Hematopoietic multipotent progenitor cell (in vitro differentiated cells): ENCODE results near the gene INAVA. TPM values are rescaled to one million over a fixed set of nuclear protein-coding genes. Genes with fewer than 3 reads are reported as not detected.

Experiments used
- DNase-seq, 3 donors: peaks; one replicate each; pipeline ENCODE4 v3.0.0-alpha.2; 2011 to 2015; ENCODE audit warnings: low read depth in 2 of 3, low spot score in 2 of 3
- total RNA-seq: library from RNA; depleted of rRNA; stranded (reverse); fragments of >200 nt; gene quantifications from one replicate; pipeline ENCODE4 v1.2.3, GENCODE V29; 2012

The INAVA gene, protein sequence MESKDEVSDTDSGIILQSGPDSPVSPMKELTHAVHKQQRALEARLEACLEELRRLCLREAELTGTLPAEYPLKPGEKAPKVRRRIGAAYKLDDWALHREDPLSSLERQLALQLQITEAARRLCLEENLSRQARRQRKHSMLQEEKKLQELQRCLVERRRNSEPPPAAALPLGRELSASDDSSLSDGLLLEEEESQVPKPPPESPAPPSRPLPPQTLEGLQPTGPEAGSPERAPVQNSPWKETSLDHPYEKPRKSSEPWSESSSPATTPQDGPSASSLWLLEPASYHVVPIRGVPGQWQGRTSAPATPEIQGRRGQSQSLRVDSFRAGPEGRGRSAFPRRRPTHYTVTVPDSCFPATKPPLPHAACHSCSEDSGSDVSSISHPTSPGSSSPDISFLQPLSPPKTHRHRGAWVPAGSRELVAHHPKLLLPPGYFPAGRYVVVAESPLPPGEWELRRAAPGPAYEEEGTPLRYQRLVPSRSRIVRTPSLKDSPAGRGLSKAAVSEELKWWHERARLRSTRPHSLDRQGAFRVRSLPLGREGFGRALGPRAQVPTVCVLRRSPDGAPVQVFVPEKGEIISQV
- total RNA-seq, result under 0.01 TPM

GRCh38 chr1:200894712-200895442 lies at the start of gene INAVA:
Gene INAVA (plus strand): TSS chr1:200894900. CDS start chr1:200898401, 3,501 bp downstream.
- DNase-seq, result no peak

DNA sequence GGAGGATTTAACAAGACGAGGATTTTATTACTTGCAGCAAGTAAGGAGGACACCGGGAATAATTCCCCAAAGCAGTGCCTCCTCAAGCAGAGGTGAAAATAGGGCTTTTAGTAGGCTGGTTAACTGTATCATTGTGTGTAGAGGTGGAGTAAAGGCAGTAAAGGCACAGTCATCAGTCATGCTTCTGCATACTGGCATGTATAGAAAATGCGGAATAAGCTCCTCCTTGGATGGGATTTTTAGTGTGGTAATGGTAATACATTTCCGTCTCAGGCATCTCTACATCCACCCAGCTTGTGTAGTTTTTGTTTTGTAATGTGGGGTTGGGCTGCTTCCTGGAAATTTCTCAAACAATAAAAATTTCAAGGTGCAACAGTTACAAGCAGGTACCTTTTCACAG lies 49.3 kb upstream of the INAVA start:
- no peak for DNase-seq

- DNase-seq, result no peak
Observed at GRCh38 chr1:200846398-200846797, 48.3 kb upstream of the INAVA start.

GRCh38 chr1:200849430-200849829 lies 45.3 kb upstream of the INAVA start:
- no peak for DNase-seq

DNA sequence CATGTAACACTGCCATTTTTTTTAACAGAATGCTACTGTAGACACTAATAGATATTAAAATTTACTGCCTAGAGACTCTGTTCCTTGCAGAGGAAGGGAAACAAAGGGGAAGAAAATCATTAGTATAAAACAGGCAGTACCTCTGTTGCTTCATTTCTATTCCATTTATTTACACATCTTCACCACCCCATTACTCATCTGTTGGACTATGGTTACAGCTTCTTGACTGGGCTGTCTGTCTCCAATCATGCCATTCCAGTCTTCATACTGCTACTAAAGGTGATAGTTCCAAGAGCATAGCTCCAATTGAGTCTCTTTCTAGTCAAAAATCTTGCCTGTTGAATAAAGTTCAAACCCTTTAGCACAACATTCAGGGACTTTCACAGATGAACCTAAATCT lies 44.1 kb upstream of the INAVA start:
- no peak for DNase-seq

DNA sequence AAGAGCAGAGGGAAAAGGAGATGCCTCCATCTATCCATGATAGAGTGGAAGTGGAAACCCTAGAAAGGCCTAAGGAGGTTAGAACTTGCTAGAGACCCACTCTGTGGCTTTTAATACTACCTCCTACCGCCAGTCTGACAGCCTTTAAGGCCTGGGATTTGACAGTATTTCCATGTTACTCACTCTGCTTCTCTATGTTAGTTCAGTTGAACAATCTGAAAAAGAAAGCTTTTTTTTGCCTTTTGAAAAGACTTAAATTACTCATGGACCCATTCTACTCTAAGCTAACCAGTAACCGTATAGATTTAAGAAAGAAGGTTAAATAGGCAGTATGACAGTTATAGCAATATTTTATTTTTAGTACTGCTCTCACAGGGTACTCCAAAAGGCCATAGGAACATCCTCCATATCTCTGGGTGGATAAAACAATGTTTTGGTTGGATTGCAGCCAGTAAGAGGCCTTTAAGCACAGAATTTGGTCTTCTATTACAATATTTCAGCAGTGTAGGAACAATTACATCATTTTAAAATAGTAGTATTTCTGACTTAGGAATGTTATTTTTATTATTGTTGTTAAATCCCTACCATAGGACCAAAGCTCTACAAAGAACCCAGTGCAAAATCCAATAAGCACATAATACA lies 37.9 kb upstream of the INAVA start:
- DNase-seq, result no peak

- DNase-seq, result no peak
Observed at GRCh38 chr1:200857804-200858203, 36.9 kb upstream of the INAVA start.

DNA sequence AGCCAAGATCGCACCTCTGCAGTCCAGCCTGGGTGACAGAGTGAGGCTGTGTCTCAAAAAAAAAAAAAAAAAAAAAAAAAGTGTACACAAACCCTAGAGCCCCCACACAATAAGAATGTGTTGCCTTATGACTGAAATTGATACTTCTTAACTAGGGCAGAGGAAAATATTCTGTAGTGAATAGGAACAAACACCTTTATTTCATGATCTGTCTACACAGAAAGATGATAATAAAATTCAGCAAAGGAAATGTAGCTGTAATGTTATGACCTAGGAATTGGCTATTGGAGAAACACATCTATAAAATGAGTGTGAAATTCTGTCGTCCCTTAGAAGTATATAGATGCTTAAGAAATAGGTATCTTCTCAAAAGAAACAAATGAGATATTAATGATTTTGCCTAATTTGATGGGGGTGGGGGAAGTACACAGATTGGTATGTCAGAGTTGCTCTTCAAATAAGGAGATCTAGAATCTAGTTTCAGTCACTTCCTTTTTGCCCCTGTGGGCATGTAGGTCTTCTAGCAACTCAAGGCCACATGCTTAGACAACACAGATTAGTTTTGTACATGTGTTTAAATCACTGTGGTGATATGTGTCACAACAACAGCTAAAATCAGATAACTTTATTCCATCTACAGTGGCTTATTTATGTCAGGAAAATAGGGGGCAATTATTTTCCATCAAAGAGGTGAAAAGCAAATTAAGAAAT lies 32.6 kb upstream of the INAVA start:
- no peak for DNase-seq

- no peak for DNase-seq
Observed at GRCh38 chr1:200862713-200863415, 31.8 kb upstream of the INAVA start.

- DNase-seq, result no peak
Observed at GRCh38 chr1:200866116-200866515, 28.6 kb upstream of the INAVA start.

DNA sequence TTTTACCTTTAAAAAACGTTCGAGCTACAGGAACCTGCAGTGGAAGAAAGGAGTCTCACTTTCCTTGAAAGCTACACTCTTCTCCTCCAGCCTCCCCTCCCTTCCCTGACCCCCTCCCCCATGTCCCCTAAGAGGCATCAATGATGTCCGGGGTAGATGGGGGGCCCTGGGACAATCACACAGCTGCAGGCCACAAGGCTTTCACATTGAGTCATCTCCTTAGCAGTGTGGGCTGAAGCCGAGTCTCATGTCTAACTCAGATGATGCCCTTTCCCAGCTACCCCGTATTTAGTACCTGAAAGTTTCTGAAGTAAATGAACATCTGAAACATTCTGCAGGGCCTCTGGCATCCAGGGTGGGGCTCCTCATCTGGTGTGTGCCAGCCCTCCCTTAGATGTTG lies 28.2 kb upstream of the INAVA start:
- DNase-seq, result no peak

DNA sequence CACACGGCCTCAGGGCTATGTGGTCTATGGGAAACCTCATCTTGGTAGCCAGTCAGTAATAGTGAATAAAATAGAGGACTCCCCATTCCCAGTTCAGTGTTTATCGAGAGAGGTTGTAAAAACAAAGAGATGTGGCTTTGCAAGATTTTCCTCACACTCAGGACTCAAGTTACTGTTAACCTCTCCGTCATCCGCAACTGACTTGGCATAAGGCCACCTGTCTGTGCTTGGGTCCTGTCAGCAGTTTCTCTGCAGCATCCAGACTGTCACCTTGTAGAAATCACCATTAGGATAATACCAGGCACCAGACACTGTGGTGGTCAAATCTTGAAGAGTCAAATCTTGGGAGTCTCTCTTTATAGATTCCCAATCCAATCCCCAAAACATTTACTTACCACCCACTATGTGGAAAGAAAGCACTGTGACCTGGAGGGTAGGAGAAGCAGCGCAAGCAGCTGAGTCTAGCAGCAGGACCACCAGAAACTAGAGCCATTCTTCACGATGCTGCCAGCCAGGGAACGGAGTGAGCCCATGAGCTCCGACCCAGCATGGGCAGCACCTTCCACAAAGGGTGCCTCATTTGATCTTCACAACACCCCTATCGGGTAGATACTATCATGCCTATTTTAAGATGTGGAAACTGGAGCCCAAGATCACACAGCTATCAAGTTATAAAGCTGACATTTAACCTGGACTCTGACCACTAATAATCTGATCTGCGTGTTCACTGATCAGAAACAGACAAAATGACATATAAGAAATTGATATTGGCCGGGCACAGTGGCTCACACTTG lies 27.5 kb upstream of the INAVA start:
- DNase-seq, result no peak

- no peak for DNase-seq
Observed at GRCh38 chr1:200869376-200869752, 25.3 kb upstream of the INAVA start.

- DNase-seq, result no peak
Observed at GRCh38 chr1:200869753-200870391, 24.8 kb upstream of the INAVA start.

DNA sequence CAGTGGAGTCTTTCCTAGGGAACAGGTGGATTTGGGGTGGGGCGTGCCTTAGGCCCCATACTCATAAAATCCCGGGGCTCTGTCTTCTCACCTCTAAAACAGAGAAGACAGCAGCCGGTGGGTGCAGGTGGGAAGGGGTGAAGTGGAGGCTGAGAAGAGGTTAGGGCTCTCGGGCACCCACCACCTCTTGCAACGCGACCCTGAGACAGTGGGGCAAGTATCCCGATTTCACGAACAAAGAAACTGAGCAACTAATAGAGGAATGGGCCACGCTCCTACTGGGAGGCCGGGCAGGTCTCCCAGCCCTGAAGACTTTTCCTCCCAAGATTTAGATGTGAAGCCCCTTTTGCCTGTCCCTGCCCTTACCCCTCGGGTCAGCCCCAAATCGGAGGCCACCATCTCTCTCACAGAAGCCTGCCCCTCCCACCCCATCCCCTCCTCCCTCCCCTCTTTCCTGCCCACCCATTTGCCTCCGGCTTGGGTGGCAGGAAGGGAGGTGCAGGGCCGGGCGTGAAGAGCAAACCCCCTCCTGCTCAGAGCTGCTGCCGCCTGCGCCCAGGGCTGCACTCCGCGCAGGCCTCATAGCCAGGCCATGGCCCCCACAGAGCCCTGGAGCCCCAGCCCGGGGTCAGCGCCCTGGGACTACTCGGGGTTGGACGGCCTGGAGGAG lies 22.1 kb upstream of the INAVA start, which contains the start of gene GPR25:
Gene GPR25, plus strand, starts transcription at position 536 of the 670 bp plus-strand sequence. Its CDS starts 57 bp downstream, at position 593.
- no peak for DNase-seq

- DNase-seq, result no peak
Observed at GRCh38 chr1:200873116-200873670, 21.5 kb upstream of the INAVA start.

GRCh38 chr1:200873671-200874397 lies 20.9 kb upstream of the INAVA start:
- DNase-seq, result peak in 1 of 3 donors; percentile 22
